GM04504 (cell line): Measurements from ENCODE around the gene BBS9.
A peak's percentile ranks its signal among the peaks of the same experiment; 100 is the strongest.

Experiments
- DNase-seq: peaks from one replicate; pipeline ENCODE4 v3.0.0-alpha.2; 2012; ENCODE audit warnings: low read depth

The BBS9 gene

GRCh38 chr7:33369888-33370287 lies 240.5 kb downstream of the BBS9 start:
- no peak for DNase-seq

GRCh38 chr7:33373195-33373594 lies 243.8 kb downstream of the BBS9 start:
- no peak for DNase-seq

GRCh38 chr7:33379891-33380525 lies 250.6 kb downstream of the BBS9 start:
- DNase-seq, result no peak

- DNase-seq, result no peak
Measured at GRCh38 chr7:33388332-33388731, 259.0 kb downstream of the BBS9 start.

GRCh38 chr7:33392148-33392547 lies 262.8 kb downstream of the BBS9 start:
- no peak for DNase-seq

GRCh38 chr7:33393770-33394169 lies 264.4 kb downstream of the BBS9 start:
- DNase-seq, result no peak

GRCh38 chr7:33395340-33395739 lies 266.0 kb downstream of the BBS9 start:
- no peak for DNase-seq

GRCh38 chr7:33399528-33400213 lies 270.3 kb downstream of the BBS9 start:
- no peak for DNase-seq

GRCh38 chr7:33400214-33400538 lies 270.8 kb downstream of the BBS9 start:
- DNase-seq, result no peak

GRCh38 chr7:33410266-33410665 lies 280.9 kb downstream of the BBS9 start:
- DNase-seq, result no peak

- no peak for DNase-seq
Measured at GRCh38 chr7:33411020-33411419, 281.7 kb downstream of the BBS9 start.

- no peak for DNase-seq
Measured at GRCh38 chr7:33412331-33412730, 283.0 kb downstream of the BBS9 start.

- peak; percentile 19 for DNase-seq
Measured at GRCh38 chr7:33418251-33418701, 288.9 kb downstream of the BBS9 start.

GRCh38 chr7:33420311-33420940 lies 291.1 kb downstream of the BBS9 start:
- DNase-seq, result no peak

GRCh38 chr7:33421429-33421828 lies 292.1 kb downstream of the BBS9 start:
- DNase-seq, result no peak

- DNase-seq, result no peak
Measured at GRCh38 chr7:33422141-33422540, 292.8 kb downstream of the BBS9 start.

GRCh38 chr7:33422825-33423645 lies 293.7 kb downstream of the BBS9 start:
- DNase-seq, result no peak

- no peak for DNase-seq
Measured at GRCh38 chr7:33423646-33424020, 294.3 kb downstream of the BBS9 start.

- DNase-seq, result no peak
Measured at GRCh38 chr7:33425395-33425794, 296.0 kb downstream of the BBS9 start.

- no peak for DNase-seq
Measured at GRCh38 chr7:33425929-33426678, 296.7 kb downstream of the BBS9 start.

- DNase-seq, result no peak
Measured at GRCh38 chr7:33428415-33428814, 299.1 kb downstream of the BBS9 start.

GRCh38 chr7:33431543-33431942 lies 302.2 kb downstream of the BBS9 start:
- DNase-seq, result no peak
